ENCODE data around the gene CELA1.
"Not testable (repeated sequence)": the region's sequence is repeated elsewhere in the genome, so short reads cannot be mapped to it uniquely, and the experiment has no call there.

CELA1 gene

GRCh38 chr12:51307655-51308593 lies 38.6 kb downstream of the CELA1 start:
- FAIRE-seq = no peak

- FAIRE-seq = no peak
Observed at GRCh38 chr12:51306507-51306906, 40.0 kb downstream of the CELA1 start.

DNA sequence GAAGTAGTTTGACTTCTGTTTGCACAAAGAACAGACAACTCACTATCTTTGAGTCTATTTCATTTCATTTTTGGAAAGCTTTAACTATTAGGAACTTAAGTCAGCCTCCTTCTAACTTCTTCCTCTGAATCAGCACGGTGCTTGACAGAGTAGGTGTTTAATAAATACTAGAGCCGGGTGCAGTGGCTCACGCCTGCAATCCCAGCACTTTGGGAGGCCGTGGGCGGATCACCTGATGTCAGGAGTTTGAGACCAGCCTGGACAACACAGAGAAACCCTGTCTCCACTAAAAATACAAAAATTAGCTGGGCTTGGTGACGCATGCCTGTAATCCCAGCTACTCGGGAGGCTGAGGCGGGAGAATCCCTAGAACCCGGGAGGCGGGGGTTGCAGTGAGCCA lies 45.7 kb downstream of the CELA1 start:
- not testable (repeated sequence) for FAIRE-seq

DNA sequence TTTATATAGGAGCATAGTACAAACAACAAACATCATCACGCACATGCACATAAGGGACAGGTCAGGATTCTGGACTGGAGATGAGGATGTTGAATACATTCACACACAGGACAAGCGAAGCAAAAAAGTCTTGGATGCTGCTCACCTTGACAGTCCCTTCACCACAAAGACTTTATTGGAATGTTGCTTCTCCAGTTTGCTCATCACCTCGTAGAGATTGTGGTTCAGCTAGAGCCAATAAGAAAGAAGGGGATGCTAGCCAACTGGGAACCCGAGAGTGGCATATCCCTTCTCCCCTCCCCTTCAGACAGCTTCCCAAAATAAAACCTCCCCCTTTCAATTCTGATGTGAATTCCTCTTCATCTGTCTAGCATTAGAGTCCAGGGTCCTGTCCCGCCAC lies 50.8 kb downstream of the CELA1 start:
- FAIRE-seq = no peak

DNA sequence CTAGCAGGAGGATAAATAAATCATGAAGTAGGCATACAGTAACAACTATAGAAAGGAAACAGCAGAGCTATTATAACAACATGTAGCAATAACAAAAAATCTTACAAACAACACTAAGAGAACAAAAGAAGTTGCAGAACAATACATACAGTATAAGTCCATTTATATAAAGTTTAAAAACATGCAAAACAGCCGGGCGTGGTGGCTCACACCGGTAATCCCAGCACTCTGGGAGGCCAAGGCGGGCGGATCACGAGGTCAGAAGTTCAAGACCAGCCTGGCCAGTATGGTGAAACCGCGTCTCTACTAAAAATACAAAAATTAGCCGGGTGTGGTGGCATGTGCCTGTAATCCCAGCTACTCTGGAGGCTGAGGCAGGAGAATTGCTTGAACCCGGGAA lies 52.4 kb downstream of the CELA1 start:
- not testable (repeated sequence) for FAIRE-seq

DNA sequence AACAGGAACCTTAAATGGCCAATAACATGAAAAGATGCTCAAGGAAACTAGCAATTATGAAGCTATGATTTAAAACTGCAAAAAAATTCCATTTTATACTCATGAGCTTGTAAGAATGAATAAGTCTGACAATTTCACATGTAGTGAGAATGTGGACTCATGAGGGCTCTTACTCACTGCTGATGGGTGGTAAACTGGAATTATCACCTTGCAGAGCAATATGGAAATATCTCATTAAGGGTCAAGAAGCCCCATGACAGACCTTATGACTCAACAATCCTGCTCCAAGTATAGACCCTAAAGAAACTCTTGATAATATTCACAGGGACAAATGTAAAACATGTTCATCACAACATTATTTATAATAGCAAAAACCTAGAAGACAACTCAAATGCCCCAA lies 52.8 kb downstream of the CELA1 start:
- FAIRE-seq = no peak

DNA sequence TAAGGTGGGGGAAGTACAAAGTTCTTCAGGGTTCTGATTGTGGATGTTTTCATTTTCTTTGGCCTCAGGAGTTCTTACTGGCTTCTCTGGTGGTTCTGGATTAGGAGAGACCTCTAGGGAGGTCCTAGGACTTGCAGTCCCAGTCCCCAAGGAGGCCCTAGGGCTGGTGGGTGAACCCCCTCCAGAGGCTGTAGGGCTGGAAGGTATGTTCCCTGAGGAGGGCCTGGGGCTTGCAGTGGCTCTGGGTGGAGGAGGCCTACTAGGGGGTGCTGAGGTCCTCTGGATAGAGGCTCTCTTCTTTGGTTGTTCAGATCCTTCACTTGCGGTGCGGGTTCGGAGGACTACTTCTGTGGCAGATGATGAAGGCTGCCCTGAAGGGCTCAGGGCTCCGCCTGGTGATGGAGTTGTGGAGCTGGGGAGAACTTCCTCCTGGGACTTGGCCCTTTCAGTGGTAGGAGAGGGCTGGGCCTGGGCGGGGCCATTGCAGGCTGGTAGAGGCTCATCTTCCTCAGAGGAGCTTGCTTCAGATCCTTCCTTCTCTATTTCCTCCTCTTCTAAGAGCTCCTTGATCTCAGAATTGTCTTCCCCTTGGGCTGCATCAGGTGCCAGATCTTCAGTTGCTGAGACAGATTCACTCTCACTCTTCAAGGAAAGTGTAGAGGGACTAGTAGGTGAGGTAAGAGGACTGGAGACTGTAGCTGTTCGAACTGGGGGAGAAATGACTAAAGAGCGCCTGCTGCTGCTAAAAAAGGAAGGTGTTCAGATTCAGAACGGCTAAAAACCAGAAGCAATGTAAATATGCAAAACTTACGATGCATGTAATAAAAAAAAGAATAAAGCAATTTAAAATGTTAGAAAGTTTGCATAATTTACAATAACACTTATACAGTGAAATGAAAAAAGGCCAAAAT lies 54.6 kb downstream of the CELA1 start:
- not testable (repeated sequence) for FAIRE-seq

DNA sequence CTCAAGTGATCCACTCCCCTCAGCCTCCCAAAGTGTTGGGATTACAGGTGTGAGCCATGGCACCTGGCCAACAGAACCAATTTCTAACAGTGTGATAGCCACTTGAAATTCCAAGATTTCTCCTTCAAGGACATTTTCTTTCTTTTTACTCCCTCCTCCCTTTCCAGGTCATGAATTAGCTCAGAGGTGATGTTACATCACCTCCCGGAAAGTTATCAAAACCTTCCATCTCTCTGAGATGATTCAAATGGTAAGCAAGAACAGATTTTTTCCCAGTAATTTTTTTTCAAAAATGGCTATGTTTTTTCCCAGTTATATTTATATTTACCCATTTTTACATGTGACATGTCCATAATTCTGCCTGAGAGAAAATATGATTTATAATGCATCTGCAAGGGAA lies 60.6 kb downstream of the CELA1 start:
- no peak for FAIRE-seq

DNA sequence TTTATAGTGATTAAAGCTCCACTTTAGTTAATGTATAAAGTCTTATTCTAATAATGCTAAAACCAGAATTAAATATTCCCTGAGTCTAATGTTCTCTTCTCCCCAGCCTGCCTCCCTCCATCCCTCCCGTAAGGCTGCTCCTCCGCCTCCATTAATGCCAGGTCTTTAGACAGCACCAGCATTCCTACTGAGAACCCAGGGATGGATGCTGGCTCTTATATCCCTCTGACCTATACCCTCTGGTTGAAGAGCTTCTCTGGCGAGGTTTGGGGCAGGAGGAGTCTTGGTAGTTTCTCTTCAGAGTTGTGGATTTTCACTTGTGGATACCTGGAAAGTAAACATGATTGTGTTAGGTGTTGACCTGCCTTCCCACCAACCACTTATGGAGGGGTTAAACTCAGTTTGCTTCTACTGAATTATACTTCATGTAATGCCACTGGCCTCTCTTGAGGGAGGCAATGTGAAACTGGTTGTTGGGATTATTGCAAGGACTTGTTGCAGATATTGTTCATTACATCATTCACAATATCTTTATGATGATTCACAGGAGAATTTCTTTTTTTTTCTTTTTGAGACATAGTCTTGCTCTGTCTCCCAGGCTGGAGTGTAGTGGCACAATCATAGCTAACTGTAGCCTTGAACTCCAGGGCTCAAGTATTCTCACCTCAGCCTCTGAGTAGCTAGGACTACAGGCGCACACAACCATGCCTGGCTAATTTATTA lies 65.1 kb downstream of the CELA1 start:
- FAIRE-seq = no peak

All from islet of Langerhans (tissue), 1 donor.